ENCODE results near the gene RAB9B.
"Not testable (repeated sequence)": the region's sequence is repeated elsewhere in the genome, so short reads cannot be mapped to it uniquely, and the experiment has no call there.

Gene RAB9B

DNA sequence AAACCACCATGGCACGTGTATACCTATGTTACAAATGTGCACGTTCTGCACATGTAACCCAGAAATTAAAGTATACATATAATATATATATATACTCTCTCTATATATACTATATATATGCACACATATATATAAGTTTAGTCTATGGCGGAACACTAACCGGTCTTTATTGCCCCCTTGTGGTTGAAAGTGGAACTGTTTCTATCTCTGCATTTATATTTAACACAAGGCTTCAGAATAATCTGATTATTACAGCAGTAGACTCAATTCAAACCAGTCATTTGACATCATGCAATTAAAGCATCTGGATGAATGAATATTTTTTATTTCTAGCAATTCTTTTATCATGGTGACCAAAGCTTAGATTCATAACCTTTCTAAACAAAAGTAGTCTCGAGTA, 14.6 kb downstream of the RAB9B start:
- TF ChIP-seq, protein P1, sequence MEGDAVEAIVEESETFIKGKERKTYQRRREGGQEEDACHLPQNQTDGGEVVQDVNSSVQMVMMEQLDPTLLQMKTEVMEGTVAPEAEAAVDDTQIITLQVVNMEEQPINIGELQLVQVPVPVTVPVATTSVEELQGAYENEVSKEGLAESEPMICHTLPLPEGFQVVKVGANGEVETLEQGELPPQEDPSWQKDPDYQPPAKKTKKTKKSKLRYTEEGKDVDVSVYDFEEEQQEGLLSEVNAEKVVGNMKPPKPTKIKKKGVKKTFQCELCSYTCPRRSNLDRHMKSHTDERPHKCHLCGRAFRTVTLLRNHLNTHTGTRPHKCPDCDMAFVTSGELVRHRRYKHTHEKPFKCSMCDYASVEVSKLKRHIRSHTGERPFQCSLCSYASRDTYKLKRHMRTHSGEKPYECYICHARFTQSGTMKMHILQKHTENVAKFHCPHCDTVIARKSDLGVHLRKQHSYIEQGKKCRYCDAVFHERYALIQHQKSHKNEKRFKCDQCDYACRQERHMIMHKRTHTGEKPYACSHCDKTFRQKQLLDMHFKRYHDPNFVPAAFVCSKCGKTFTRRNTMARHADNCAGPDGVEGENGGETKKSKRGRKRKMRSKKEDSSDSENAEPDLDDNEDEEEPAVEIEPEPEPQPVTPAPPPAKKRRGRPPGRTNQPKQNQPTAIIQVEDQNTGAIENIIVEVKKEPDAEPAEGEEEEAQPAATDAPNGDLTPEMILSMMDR (IDR thresholded peaks at IDR 0.05; ENCODE audit: low read depth, low read length) = peak; percentile 54

DNA sequence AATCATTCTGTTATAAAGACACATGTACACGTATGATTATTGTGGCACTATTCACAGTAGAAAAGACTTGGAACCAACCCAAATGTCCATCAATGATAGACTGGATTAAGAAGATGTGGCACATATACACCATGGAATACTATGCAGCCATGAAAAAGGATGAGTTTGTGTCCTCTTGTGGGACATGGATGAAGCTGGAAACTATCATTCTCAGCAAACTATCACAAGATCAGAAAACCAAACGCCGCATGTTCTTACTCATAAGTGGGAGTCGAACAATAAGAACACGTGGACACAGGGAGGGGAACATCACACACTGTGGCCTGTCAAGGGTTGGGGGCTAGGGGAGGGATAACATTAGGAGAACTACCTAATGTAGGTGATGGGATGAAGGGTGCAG, 15.0 kb downstream of the RAB9B start:
- DNase-seq (ENCODE audit: low read depth, low spot score); in situ Hi-C loops (cut with HindIII; ENCODE audit: low sequenced_read_pairs): not testable (repeated sequence)

More for the DNA sequence above, 14.6 kb downstream of the RAB9B start:
- DNase-seq (ENCODE audit: low read depth, low spot score) = peak; percentile 49
- H3K4me3 ChIP-seq (ENCODE audit: low read depth, low read length) = no peak overlapping the region
- in situ Hi-C loops (cut with HindIII; ENCODE audit: low sequenced_read_pairs) = no loop called here

DNA sequence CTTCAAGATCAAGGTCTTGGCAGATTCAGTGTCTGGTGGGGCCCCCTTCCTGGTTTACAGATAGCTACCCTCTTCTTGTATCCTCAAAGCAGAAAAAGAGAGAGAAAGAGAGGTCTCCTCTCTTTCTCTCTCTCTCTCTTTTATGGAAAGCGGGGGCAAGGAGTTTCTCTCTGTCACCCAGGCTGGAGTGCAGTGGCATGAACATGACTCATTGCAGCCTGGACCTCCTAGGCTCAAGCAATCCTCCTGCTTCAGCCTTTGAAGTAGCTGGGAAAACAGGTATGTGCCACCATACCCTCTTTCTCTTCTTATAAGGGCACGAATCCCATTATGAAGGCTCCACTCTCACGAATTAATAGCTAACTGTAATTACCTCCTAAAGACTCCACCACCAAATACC, 20.2 kb downstream of the RAB9B start:
- no peak for DNase-seq (ENCODE audit: low read depth, low spot score)

More for the DNA sequence above, 15.0 kb downstream of the RAB9B start:
- not testable (repeated sequence) for H3K4me3 ChIP-seq (ENCODE audit: low read depth, low read length)

DNA sequence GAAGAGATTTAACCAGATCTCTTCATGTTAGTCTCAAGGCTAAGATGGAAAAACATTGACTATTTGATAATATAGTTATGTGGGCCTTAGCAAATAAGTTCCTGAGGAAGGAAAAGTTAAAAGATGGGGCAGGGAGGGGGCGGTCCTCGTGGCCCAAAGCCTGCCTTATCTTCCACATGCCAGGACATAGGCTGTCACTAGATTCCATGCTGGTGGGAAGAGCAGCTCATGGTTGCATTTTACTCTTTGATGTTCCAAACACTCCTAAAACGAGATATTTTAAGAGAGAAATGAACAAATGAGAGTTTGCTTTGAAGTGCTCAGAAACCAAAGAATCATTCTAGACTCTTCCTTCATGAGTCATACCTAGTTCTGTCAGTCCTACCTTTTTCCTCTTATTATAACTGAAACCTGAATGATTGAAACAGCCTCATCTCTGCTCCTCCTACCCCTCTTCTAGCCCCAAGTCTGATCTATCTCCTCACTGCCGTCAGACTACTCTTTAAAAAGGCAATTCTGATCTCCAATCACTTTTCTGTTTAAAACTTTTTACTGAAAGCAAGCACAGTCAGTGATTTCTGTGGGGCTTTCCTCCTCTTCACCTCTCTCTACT, 25.1 kb downstream of the RAB9B start:
- H3K4me3 ChIP-seq (ENCODE audit: low read depth, low read length) = no peak overlapping the region
- no peak for DNase-seq (ENCODE audit: low read depth, low spot score)
- TF ChIP-seq, protein P1 (IDR thresholded peaks at IDR 0.05; ENCODE audit: low read depth, low read length) = no peak
- in situ Hi-C loops (cut with HindIII; ENCODE audit: low sequenced_read_pairs) = no loop called here

More for the DNA sequence above, 20.2 kb downstream of the RAB9B start:
- in situ Hi-C loops (cut with HindIII; ENCODE audit: low sequenced_read_pairs) = no loop called here
- H3K4me3 ChIP-seq (ENCODE audit: low read depth, low read length) = no peak overlapping the region
- TF ChIP-seq, protein P1 (IDR thresholded peaks at IDR 0.05; ENCODE audit: low read depth, low read length) = no peak

DNA sequence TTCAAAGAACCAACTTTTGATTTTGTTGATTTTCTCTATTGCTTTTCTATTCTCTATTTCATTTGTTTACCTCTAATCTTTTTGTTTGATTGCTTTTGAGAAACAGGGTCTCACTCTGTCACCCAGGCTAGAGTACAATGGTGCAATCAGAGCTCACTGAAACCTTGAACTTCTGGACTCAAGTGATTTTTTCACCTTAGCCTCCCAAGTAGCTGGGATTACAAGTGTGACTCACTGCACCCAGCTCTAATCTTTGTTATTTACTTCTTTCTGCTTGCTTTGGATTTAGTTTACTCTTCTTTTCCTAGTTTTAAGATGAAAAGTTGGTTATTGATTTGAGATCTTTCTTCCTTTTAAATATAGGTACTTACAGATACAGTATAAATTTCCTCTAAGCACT, 26.2 kb downstream of the RAB9B start:
- in situ Hi-C loops (cut with HindIII; ENCODE audit: low sequenced_read_pairs) = no loop called here
- TF ChIP-seq, protein P1 (IDR thresholded peaks at IDR 0.05; ENCODE audit: low read depth, low read length) = no peak
- no peak overlapping the region for H3K4me3 ChIP-seq (ENCODE audit: low read depth, low read length)
- DNase-seq (ENCODE audit: low read depth, low spot score) = no peak

DNA sequence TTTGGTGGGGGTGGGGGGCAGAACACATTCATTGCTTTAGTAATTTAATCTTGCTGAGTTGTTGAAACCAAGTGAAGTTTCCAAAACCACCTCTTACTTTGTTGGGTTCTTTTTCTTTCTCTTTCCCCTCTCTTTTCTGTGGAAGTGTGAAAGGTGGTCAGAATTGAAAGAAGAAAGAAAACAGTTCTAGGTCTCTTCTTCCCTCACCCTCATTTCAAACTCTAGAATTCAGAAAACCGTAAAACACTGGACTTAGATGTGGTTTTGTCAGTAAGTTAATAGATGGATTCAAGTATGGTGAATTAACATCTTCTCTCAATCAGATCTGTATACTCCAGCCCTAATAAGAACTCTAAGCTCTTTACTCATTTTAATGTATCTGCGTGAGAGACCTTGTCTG, 31.7 kb downstream of the RAB9B start:
- TF ChIP-seq, protein P1 (IDR thresholded peaks at IDR 0.05; ENCODE audit: low read depth, low read length) = no peak
- no peak overlapping the region for H3K4me3 ChIP-seq (ENCODE audit: low read depth, low read length)
- no peak for DNase-seq (ENCODE audit: low read depth, low spot score)
- in situ Hi-C loops (cut with HindIII; ENCODE audit: low sequenced_read_pairs) = no loop called here

DNA sequence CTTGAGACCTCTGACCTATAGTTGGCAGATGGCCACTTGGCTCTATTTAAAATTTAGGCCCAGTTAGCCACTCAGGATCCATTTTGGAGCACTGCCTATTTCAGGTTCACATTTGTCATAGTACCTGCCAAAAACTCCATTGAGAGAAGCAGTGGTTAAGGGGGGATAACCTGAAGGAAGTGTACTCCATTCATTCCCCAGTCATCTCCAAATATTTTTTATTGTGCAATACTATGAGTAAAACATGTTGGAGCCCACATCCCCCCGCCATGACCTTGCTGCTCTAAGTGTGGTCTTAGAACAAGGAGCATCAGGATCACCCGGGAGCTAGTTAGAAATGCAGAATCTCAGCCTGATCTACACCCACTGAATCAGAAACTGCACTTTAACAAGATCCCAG, 34.4 kb downstream of the RAB9B start:
- in situ Hi-C loops (cut with HindIII; ENCODE audit: low sequenced_read_pairs) = no loop called here
- DNase-seq (ENCODE audit: low read depth, low spot score) = no peak
- TF ChIP-seq, protein P1 (IDR thresholded peaks at IDR 0.05; ENCODE audit: low read depth, low read length) = no peak
- no peak overlapping the region for H3K4me3 ChIP-seq (ENCODE audit: low read depth, low read length)

Data from astrocyte of the spinal cord (primary cell).